NCI-H526 treated with DMSO at 0.1 percent for 48 hours (cell line): ENCODE results near the gene JSRP1.

Experiments
- DNase-seq: peaks from one replicate; lab custom pipeline; 2025; lab: John Stamatoyannopoulos, UW

Gene JSRP1

GRCh38 chr19:2232286-2233151 is 23.7 kb downstream of the JSRP1 start:
- no peak for DNase-seq

- DNase-seq, result no peak
These were observed 24.5 kb downstream of the JSRP1 start for GRCh38 chr19:2231621-2232221.

- no peak for DNase-seq
These were observed 25.2 kb downstream of the JSRP1 start for GRCh38 chr19:2230807-2231533.

GRCh38 chr19:2230033-2230531 is 26.1 kb downstream of the JSRP1 start:
- no peak for DNase-seq

- no peak for DNase-seq
These were observed 26.8 kb downstream of the JSRP1 start for GRCh38 chr19:2229103-2230032.

- no peak for DNase-seq
These were observed 27.8 kb downstream of the JSRP1 start for GRCh38 chr19:2228157-2229030.

GRCh38 chr19:2227415-2228156 is 28.6 kb downstream of the JSRP1 start:
- DNase-seq, result no peak

- no peak for DNase-seq
These were observed 29.3 kb downstream of the JSRP1 start for GRCh38 chr19:2226840-2227360.

- no peak for DNase-seq
These were observed 30.0 kb downstream of the JSRP1 start for GRCh38 chr19:2226051-2226839.

GRCh38 chr19:2225415-2226050 is 30.7 kb downstream of the JSRP1 start:
- no peak for DNase-seq

GRCh38 chr19:2224754-2225349 is 31.4 kb downstream of the JSRP1 start:
- DNase-seq, result no peak

GRCh38 chr19:2223959-2224358 is 32.3 kb downstream of the JSRP1 start:
- DNase-seq, result no peak

GRCh38 chr19:2223391-2223790 is 32.8 kb downstream of the JSRP1 start:
- no peak for DNase-seq

GRCh38 chr19:2221918-2222317 is 34.3 kb downstream of the JSRP1 start:
- no peak for DNase-seq

GRCh38 chr19:2221250-2221831 is 34.9 kb downstream of the JSRP1 start:
- DNase-seq, result no peak

- DNase-seq, result no peak
These were observed 36.5 kb downstream of the JSRP1 start for GRCh38 chr19:2219726-2220125.

- DNase-seq, result no peak
These were observed 38.6 kb downstream of the JSRP1 start for GRCh38 chr19:2217591-2217990.
